NCI-H446 (cell line): ENCODE data around the gene CFAP70.
A peak's percentile ranks its signal among the peaks of the same experiment; 100 is the strongest.
"Not testable (repeated sequence)": the region's sequence is repeated elsewhere in the genome, so short reads cannot be mapped to it uniquely, and the experiment has no call there.

ENCODE experiments used
- DNase-seq, 2 experiments: peaks; one replicate each; lab custom pipeline; 2025; lab: John Stamatoyannopoulos, UW

Gene CFAP70

GRCh38 chr10:73358331-73359279 is at the start of gene CFAP70:
TSS of gene CFAP70 (minus strand) at chr10:73358864. CDS start at chr10:73354796, 4,068 bp downstream.
- peak; percentile 90 to 95 for DNase-seq

- no peak for DNase-seq
These were observed 49.4 kb upstream of the CFAP70 start for GRCh38 chr10:73408061-73408460.

- no peak for DNase-seq
These were observed 48.8 kb upstream of the CFAP70 start for GRCh38 chr10:73407495-73407894.

- DNase-seq: no peak
These were observed 48.2 kb upstream of the CFAP70 start for GRCh38 chr10:73406846-73407245.

- no peak for DNase-seq
These were observed 46.9 kb upstream of the CFAP70 start for GRCh38 chr10:73405556-73405955.

- DNase-seq: no peak
These were observed 46.0 kb upstream of the CFAP70 start for GRCh38 chr10:73404690-73405089.

- DNase-seq: no peak
These were observed 43.0 kb upstream of the CFAP70 start for GRCh38 chr10:73401636-73402035.

GRCh38 chr10:73399063-73399462 is 40.4 kb upstream of the CFAP70 start:
- DNase-seq: no peak

GRCh38 chr10:73398024-73398423 is 39.4 kb upstream of the CFAP70 start:
- DNase-seq: no peak

GRCh38 chr10:73394325-73394724 is 35.7 kb upstream of the CFAP70 start:
- not testable (repeated sequence) for DNase-seq

GRCh38 chr10:73388228-73388627 is 29.6 kb upstream of the CFAP70 start:
- DNase-seq: no peak

GRCh38 chr10:73386583-73386982 is 27.9 kb upstream of the CFAP70 start:
- no peak for DNase-seq

- no peak for DNase-seq
These were observed 20.5 kb upstream of the CFAP70 start for GRCh38 chr10:73379064-73379748.

- no peak for DNase-seq
These were observed 18.0 kb upstream of the CFAP70 start for GRCh38 chr10:73376679-73377078.

GRCh38 chr10:73368238-73368637 is 9.6 kb upstream of the CFAP70 start:
- no peak for DNase-seq

- no peak for DNase-seq
These were observed 8.0 kb upstream of the CFAP70 start for GRCh38 chr10:73366381-73367298.

GRCh38 chr10:73364964-73365363 is 6.3 kb upstream of the CFAP70 start:
- DNase-seq: no peak

GRCh38 chr10:73359492-73359891 is 828 bp upstream of the CFAP70 start:
- no peak for DNase-seq

- DNase-seq: no peak
These were observed 843 bp downstream of the CFAP70 start for GRCh38 chr10:73357821-73358220.

GRCh38 chr10:73357166-73357565 is 1.5 kb downstream of the CFAP70 start:
- no peak for DNase-seq

- no peak for DNase-seq
These were observed 14.4 kb downstream of the CFAP70 start for GRCh38 chr10:73344269-73344668.

- DNase-seq: no peak
These were observed 18.5 kb downstream of the CFAP70 start for GRCh38 chr10:73340121-73340520.
